Endothelial cell of coronary artery (primary cell): Measurements from ENCODE around the gene FUNDC2. TPM values are rescaled to one million over a fixed set of nuclear protein-coding genes. Genes with fewer than 3 reads are reported as not detected.

Experiments
- total RNA-seq: library from RNA; depleted of rRNA; stranded (reverse); fragments of >200 nt; gene quantifications from 2 replicates; pipeline ENCODE4 v1.2.3, GENCODE V29; 2014

The FUNDC2 gene, protein sequence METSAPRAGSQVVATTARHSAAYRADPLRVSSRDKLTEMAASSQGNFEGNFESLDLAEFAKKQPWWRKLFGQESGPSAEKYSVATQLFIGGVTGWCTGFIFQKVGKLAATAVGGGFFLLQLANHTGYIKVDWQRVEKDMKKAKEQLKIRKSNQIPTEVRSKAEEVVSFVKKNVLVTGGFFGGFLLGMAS
- 32.6 and 41.5 TPM in 2 replicates for total RNA-seq

DNA sequence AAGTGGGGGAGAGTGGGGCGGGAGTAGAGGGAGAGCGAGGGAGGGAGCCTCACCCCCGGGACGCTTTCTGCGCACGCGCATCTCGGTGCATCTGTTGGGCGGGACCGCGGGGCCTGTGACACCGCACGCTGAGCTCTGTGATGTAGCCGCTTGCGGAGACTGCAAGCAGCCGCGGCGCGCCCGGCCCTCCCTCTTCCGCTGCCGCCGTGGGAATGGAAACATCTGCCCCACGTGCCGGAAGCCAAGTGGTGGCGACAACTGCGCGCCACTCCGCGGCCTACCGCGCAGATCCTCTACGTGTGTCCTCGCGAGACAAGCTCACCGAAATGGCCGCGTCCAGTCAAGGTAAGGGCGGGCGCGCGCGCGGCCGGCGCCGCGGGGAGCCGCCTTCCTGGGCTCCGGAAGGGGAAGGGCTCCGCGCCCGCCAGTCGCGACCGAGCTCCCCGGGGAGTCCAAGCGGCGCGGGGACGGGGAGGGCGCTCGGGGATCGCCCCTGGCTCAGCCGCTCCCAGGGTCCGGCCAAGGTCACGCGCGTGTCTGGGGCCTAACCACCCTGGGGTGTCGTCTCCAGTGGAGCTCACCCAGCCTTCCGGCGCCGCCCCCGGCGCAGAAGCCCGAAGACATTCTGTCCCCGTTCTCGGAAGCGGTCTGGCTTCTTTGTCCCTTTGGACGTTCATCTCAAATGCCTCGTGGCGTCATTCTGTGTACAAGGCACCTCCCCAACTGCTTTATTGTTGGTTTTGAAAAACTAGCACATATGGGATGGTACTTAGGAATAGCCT, at the start of gene FUNDC2:
FUNDC2 (plus strand) TSS at position 118 of the 782 bp plus-strand sequence; CDS start at position 213, 95 bp downstream.

DNA sequence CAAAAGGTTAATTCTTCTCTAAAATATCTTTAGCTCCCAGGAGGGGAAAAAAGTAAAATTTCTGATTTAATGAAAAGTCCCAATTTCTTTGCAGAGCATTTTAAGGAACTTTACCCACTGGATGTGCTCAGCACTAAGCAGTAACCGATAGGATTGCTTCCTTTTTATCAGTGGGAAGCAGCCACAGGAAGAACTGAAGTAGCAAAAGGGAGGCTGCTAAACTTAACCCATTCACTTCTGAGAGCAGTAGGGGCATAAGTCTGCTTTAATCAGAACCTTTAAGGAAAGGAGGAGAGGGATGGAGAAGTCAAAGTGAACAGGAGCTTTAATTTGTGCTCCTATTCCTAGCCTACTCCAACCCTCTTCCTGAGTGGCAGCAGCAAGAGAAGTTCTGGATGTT, 4.1 kb upstream of the FUNDC2 start, which contains the start of gene F8:
F8 (minus strand) TSS at position 139 of the 400 bp plus-strand sequence. CDS start 171 bp downstream, outside the sequence.

DNA sequence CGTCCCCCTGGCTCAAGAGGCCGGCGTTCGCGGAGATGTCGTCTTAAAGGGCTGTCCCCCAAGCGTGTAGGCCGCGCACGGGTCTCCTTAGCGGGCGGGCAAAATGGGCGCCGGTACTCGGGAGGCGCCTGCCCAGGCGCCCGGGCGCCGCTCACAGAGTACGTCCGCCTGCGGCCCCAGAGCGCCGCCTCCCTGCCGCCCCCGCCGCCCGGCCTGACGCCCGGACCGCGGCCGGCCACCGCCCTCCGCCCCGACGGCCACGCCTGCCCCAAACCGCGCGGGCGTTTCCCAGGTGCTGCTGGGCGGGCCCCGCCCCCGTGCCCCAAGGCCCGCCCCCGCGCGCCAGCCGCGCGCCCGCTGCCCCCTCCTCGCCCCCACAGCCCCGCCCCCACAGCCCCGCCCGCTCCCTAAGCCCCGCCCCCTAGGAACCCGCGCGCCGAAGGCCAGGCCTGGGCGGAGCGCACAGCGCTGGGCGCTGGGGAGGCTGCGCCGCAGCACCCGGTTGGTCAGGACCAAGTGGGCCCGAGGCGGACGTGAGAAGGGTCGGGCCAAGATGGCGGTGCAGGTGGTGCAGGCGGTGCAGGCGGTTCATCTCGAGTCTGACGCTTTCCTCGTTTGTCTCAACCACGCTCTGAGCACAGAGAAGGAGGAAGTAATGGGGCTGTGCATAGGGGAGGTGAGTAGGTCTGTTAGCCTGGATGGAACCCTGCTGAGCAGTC, 44.5 kb downstream of the FUNDC2 start, which contains the start of the genes BRCC3, CMC4 and MTCP1:
BRCC3 (plus strand) TSS at position 534 of the 719 bp plus-strand sequence; CDS start at position 554, 20 bp downstream.
CMC4 (minus strand) TSS at position 162 of the 719 bp plus-strand sequence. CDS start 7,113 bp downstream, outside the sequence.
MTCP1 (minus strand) TSS at position 162 of the 719 bp plus-strand sequence. CDS start 5,126 bp downstream, outside the sequence.

Other genes with a start within 250 kb of the FUNDC2 start
- gene MPP1, start 221.4 kb upstream of the FUNDC2 start, total RNA-seq = 17.2 and 21.7 TPM in 2 replicates
- not detected in 2 replicates for gene SMIM9, start 192.2 kb upstream of the FUNDC2 start, total RNA-seq
- 0.45 and 1.1 TPM in 2 replicates for gene F8A1, start 140.5 kb upstream of the FUNDC2 start, total RNA-seq
- gene F8, start 4.1 kb upstream of the FUNDC2 start, total RNA-seq = 0.56 and 0.81 TPM in 2 replicates
- 5.7 and 6.0 TPM in 2 replicates for gene CMC4, start 44.3 kb downstream of the FUNDC2 start, total RNA-seq
- gene MTCP1, start 44.3 kb downstream of the FUNDC2 start, total RNA-seq = 11.9 and 14.9 TPM in 2 replicates
- 15.7 and 17.6 TPM in 2 replicates for gene BRCC3, start 44.7 kb downstream of the FUNDC2 start, total RNA-seq
- gene VBP1, start 189.6 kb downstream of the FUNDC2 start, total RNA-seq = 49.8 and 61.9 TPM in 2 replicates
- under 0.01 and 0.09 TPM in 2 replicates for gene RAB39B, start 237.6 kb downstream of the FUNDC2 start, total RNA-seq